ENCODE results near the gene IL10.
"Not testable (repeated sequence)": the region's sequence is repeated elsewhere in the genome, so short reads cannot be mapped to it uniquely, and the experiment has no call there.

IL10 gene

GRCh38 chr1:206779638-206780037 lies 7.3 kb upstream of the IL10 start:
- in situ Hi-C loops (cut with HindIII; ENCODE audit: low sequenced_read_pairs) = no loop called here
- DNase-seq (ENCODE audit: low read depth) = no peak
- H3K4me3 ChIP-seq (ENCODE audit: low read depth, low read length) = no peak overlapping the region
- TF ChIP-seq, protein P1, sequence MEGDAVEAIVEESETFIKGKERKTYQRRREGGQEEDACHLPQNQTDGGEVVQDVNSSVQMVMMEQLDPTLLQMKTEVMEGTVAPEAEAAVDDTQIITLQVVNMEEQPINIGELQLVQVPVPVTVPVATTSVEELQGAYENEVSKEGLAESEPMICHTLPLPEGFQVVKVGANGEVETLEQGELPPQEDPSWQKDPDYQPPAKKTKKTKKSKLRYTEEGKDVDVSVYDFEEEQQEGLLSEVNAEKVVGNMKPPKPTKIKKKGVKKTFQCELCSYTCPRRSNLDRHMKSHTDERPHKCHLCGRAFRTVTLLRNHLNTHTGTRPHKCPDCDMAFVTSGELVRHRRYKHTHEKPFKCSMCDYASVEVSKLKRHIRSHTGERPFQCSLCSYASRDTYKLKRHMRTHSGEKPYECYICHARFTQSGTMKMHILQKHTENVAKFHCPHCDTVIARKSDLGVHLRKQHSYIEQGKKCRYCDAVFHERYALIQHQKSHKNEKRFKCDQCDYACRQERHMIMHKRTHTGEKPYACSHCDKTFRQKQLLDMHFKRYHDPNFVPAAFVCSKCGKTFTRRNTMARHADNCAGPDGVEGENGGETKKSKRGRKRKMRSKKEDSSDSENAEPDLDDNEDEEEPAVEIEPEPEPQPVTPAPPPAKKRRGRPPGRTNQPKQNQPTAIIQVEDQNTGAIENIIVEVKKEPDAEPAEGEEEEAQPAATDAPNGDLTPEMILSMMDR (IDR thresholded peaks at IDR 0.05; ENCODE audit: low read depth, low read length, missing control alignments) = no peak

- H3K4me3 ChIP-seq (ENCODE audit: low read depth, low read length); DNase-seq (ENCODE audit: low read depth); in situ Hi-C loops (cut with HindIII; ENCODE audit: low sequenced_read_pairs): not testable (repeated sequence)
Measured at GRCh38 chr1:206778911-206779310, 6.6 kb upstream of the IL10 start.

GRCh38 chr1:206778031-206778430 lies 5.7 kb upstream of the IL10 start:
- DNase-seq (ENCODE audit: low read depth) = no peak
- TF ChIP-seq, protein P1 (IDR thresholded peaks at IDR 0.05; ENCODE audit: low read depth, low read length, missing control alignments) = no peak
- H3K4me3 ChIP-seq (ENCODE audit: low read depth, low read length) = no peak overlapping the region
- in situ Hi-C loops (cut with HindIII; ENCODE audit: low sequenced_read_pairs) = no loop called here

GRCh38 chr1:206776229-206776628 lies 3.9 kb upstream of the IL10 start:
- in situ Hi-C loops (cut with HindIII; ENCODE audit: low sequenced_read_pairs) = no loop called here
- TF ChIP-seq, protein P1 (IDR thresholded peaks at IDR 0.05; ENCODE audit: low read depth, low read length, missing control alignments) = no peak
- no peak overlapping the region for H3K4me3 ChIP-seq (ENCODE audit: low read depth, low read length)
- DNase-seq (ENCODE audit: low read depth) = no peak

DNA sequence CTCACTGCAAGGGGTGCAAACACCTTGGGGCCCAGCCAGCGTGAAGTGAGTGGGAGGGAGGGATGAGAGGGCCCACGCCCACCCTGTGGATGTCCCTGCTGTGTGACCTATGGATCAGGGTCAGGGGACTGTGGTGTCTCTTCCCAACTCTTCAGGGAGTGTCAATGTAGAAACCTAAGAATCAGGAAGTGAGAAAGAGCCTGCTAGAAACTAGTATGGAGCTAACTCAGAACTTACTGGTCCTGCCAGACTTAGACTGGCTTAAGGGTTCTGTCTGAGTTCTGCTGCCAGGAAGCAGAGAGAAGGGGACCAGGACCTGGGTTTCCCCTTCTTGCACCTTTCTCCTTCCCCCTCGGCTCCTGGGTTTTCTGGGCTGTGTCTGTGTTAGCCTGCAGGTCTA lies 1.8 kb upstream of the IL10 start:
- in situ Hi-C loops (cut with HindIII; ENCODE audit: low sequenced_read_pairs) = no loop called here
- no peak for DNase-seq (ENCODE audit: low read depth)

DNA sequence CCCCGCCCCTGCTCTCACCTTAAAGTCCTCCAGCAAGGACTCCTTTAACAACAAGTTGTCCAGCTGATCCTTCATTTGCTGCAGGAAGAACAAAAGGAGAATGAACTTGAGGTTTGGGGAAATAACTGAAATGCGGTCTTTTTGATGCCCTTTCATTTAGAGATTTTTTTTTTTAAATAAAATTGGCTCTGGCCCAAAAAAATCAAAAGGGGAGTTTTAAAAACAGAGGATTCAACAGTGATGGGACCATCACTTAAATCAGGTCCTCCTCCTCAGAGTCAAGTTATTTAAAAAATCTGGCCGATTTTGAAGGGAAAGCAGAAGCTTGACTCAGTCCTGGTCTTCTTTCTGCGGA lies 979 bp downstream of the IL10 start:
- in situ Hi-C loops (cut with HindIII; ENCODE audit: low sequenced_read_pairs) = no loop called here
- TF ChIP-seq, protein P1 (IDR thresholded peaks at IDR 0.05; ENCODE audit: low read depth, low read length, missing control alignments) = no peak
- H3K4me3 ChIP-seq (ENCODE audit: low read depth, low read length) = no peak overlapping the region
- no peak for DNase-seq (ENCODE audit: low read depth)

More for the DNA sequence above, 1.8 kb upstream of the IL10 start:
- no peak overlapping the region for H3K4me3 ChIP-seq (ENCODE audit: low read depth, low read length)
- TF ChIP-seq, protein P1 (IDR thresholded peaks at IDR 0.05; ENCODE audit: low read depth, low read length, missing control alignments) = no peak

DNA sequence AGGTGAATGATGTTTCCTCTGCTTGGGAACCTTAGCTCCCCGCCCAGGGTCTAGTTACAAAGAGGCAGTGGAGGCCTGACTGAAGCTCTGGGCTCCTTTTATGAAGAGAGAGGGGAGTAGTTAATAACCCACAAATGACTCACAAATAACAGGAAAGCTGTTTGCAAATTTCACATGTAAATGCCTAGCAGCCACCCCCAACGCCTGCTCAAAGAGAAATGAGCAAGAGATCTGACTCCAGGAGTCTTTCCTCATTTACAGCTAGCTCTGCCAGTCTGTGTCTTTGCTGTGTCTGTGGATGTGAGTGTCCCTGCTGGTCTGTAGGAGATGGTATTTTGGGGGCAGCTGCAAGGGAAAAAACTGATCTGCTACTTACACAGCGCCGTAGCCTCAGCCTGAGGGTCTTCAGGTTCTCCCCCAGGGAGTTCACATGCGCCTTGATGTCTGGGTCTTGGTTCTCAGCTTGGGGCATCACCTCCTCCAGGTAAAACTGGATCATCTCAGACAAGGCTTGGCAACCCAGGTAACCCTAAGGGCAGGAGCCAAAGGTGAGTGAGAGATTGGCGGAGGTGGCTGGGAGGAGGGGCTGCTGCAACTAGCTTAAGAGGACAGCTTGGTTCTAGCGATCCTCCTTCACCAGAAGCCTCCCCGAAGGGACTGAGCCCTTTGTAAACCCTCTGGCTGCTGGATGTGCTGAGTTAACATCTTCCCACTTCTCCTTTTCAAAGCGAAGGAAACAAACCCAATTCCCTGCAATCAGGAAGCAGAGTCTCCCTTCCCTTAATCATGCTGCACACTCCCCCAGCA lies 1.6 kb downstream of the IL10 start, which contains the start of gene IL19:
Gene IL19 (plus strand): TSS at position 243 of the 807 bp plus-strand sequence. CDS start 65,890 bp downstream, outside the sequence.
- TF ChIP-seq, protein P1 (IDR thresholded peaks at IDR 0.05; ENCODE audit: low read depth, low read length, missing control alignments) = no peak
- peak; percentile 31 for DNase-seq (ENCODE audit: low read depth)
- H3K4me3 ChIP-seq (ENCODE audit: low read depth, low read length) = no peak within 1 kb of the TSS
- in situ Hi-C loops (cut with HindIII; ENCODE audit: low sequenced_read_pairs) = no loop called here
